Neural progenitor cell (in vitro differentiated cells): ENCODE data around the gene CHST5.

Experiments used
- CTCF ChIP-seq: fragments of 200-600 bp; sonication (generic); IDR thresholded peaks from 2 replicates; pipeline ENCODE4 v1.5.1; 2017; ENCODE audit warnings: antibody characterized with exemption, mild to moderate bottlenecking
- EZH2phosphoT487 ChIP-seq: fragments of 200-600 bp; sonication (generic); IDR thresholded peaks from 2 replicates; pipeline ENCODE4 v1.6.1; 2017; ENCODE audit warnings: antibody characterized with exemption

GRCh38 chr16:75483222-75483621 is 52.7 kb downstream of the CHST5 start:
- TF ChIP-seq EZH2phosphoT487 (no peak), CTCF (no peak)
